ENCODE data around the gene CBX5.
A peak's percentile ranks its signal among the peaks of the same experiment; 100 is the strongest.
"Not testable (repeated sequence)": the region's sequence is repeated elsewhere in the genome, so short reads cannot be mapped to it uniquely, and the experiment has no call there.

The CBX5 gene

GRCh38 chr12:54279632-54280467, at the start of gene CBX5:
Gene CBX5, minus strand, starts transcription at chr12:54280122. Its CDS starts 22,472 bp downstream, at chr12:54257650.
- peaks cover 27% of the 10 kb centered on the region for H3K36me3 Mint-ChIP-seq (ENCODE audit: low read depth)
- peaks cover 70% of the 10 kb centered on the region for H3K4me1 Mint-ChIP-seq
- peaks cover 3% of the 10 kb centered on the region for H3K27me3 Mint-ChIP-seq (ENCODE audit: low read depth, poor library complexity)
- no peaks in the 10 kb centered on the region for H3K9me3 Mint-ChIP-seq
- peak; percentile 99 for DNase-seq
- H3K4me3 Mint-ChIP-seq = no peak within 1 kb of the TSS
- no peak for TF ChIP-seq CTCF (IDR thresholded peaks at IDR 0.05)
- no peak within 1 kb of the TSS for H3K27ac Mint-ChIP-seq

GRCh38 chr12:54328595-54329337, 48.8 kb upstream of the CBX5 start:
- Mint-ChIP-seq H3K27ac (peak overlapping the region; percentile 97), H3K4me3 (peak overlapping the region; percentile 65), H3K36me3 (ENCODE audit: low read depth) (no peaks in the 10 kb centered on the region), H3K4me1 (peaks cover 66% of the 10 kb centered on the region), H3K9me3 (no peaks in the 10 kb centered on the region), H3K27me3 (ENCODE audit: low read depth, poor library complexity) (no peaks in the 10 kb centered on the region)
- no peak for DNase-seq
- TF ChIP-seq CTCF (IDR thresholded peaks at IDR 0.05) = no peak

- not testable (repeated sequence) for H3K27me3 Mint-ChIP-seq (ENCODE audit: low read depth, poor library complexity); H3K36me3 Mint-ChIP-seq (ENCODE audit: low read depth); H3K9me3 Mint-ChIP-seq; DNase-seq
- H3K4me3 Mint-ChIP-seq = peak overlapping the region; percentile 98
- H3K27ac Mint-ChIP-seq = peak overlapping the region; percentile 99
- peaks cover 53% of the 10 kb centered on the region for H3K4me1 Mint-ChIP-seq
Observed at GRCh38 chr12:54325442-54326109, 45.7 kb upstream of the CBX5 start.

GRCh38 chr12:54324617-54325441, 44.9 kb upstream of the CBX5 start, which contains the start of gene COPZ1:
Gene COPZ1, plus strand, starts transcription at chr12:54325131. Its CDS starts 33 bp downstream, at chr12:54325164.
- Mint-ChIP-seq H3K27ac (peak within 1 kb of the TSS; percentile 99), H3K4me1 (peaks cover 45% of the 10 kb centered on the region), H3K27me3 (ENCODE audit: low read depth, poor library complexity) (no peaks in the 10 kb centered on the region), H3K9me3 (no peaks in the 10 kb centered on the region), H3K4me3 (peak within 1 kb of the TSS; percentile 98), H3K36me3 (ENCODE audit: low read depth) (no peaks in the 10 kb centered on the region)
- peak; percentile 90 for DNase-seq
- TF ChIP-seq CTCF (IDR thresholded peaks at IDR 0.05) = peak; percentile 62

- no peak for TF ChIP-seq CTCF (IDR thresholded peaks at IDR 0.05)
- Mint-ChIP-seq H3K9me3 (no peaks in the 10 kb centered on the region), H3K27ac (no peak overlapping the region), H3K36me3 (ENCODE audit: low read depth) (no peaks in the 10 kb centered on the region), H3K4me1 (peaks cover 17% of the 10 kb centered on the region), H3K27me3 (ENCODE audit: low read depth, poor library complexity) (peaks cover 5% of the 10 kb centered on the region), H3K4me3 (no peak overlapping the region)
- no peak for DNase-seq
Observed at GRCh38 chr12:54321363-54321762, 41.4 kb upstream of the CBX5 start.

GRCh38 chr12:54312309-54312708, 32.4 kb upstream of the CBX5 start:
- H3K36me3 Mint-ChIP-seq (ENCODE audit: low read depth); H3K9me3 Mint-ChIP-seq; H3K27me3 Mint-ChIP-seq (ENCODE audit: low read depth, poor library complexity); H3K4me3 Mint-ChIP-seq; H3K4me1 Mint-ChIP-seq; DNase-seq; H3K27ac Mint-ChIP-seq: not testable (repeated sequence)
